H7 (cell line): ENCODE data around the gene CDPF1. TPM values are rescaled to one million over a fixed set of nuclear protein-coding genes. Genes with fewer than 3 reads are reported as not detected.

Experiments used
- DNase-seq: peaks from one replicate; pipeline ENCODE4 v3.0.0; 2012
- H3K27me3 ChIP-seq: 2 replicates; pipeline ENCODE4 v1.6.0; 2011; ENCODE audit warnings: mild to moderate bottlenecking, low read length; ENCODE audit not compliant: control insufficient read depth, insufficient read depth
- H3K36me3 ChIP-seq: replicated peaks from 2 replicates; pipeline ENCODE4 v1.5.1; 2011; ENCODE audit warnings: low read length; ENCODE audit not compliant: control insufficient read depth, insufficient read depth
- H3K4me3 ChIP-seq: 2 replicates; pipeline ENCODE4 v1.5.1; 2011; ENCODE audit warnings: low read depth, mild to moderate bottlenecking, control low read depth, low read length, moderate library complexity; ENCODE audit not compliant: insufficient read depth
- total RNA-seq: library from RNA; depleted of rRNA; stranded (reverse); fragments of >200 nt; shearing (Covaris generic); gene quantifications from 2 replicates; pipeline ENCODE4 v1.2.3, GENCODE V29; 2014; rRNA removed

Gene CDPF1, protein sequence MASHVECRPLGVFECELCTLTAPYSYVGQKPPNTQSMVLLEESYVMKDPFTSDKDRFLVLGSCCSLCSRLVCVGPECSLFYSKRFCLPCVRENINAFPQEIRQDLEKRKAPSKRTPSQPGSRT
- 24.5 and 29.3 TPM in 2 replicates for total RNA-seq

DNA sequence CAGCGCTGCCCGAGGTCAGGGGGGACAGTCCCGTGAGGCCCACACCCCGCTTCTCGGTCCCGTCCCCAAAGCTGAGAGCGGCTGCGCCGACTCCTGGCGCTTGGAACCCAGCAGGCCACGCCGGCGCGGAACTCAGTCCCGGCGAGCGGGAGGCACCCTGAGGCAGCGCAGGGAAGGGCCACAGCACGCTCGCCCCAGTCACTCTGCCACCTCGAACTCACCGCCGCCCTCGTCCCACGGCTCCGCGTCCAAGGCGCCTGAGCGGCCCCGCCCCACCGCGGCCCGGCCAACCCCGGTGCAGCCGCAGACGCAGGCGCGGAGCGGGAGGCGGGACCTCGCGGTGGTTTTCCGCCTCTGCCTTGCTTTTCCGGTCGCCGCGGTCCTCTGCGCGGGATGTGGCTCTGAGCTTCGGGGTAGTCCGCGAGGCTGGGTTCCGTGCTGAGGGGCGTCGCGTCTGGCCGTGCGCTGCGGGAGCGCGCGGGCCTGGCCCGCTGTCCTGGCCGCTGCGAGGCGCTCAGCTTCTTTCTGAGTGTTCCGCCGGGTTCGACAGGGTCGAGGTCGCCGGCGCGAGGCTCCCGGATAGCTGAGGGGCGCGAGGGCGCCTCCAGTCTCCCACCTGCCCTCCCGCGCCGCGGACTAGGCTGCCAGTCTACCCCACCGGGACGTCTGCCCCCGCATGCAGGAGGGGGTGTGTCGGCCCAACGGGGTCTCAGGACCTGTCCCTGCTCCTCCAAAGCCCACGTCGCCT, at the start of gene CDPF1:
CDPF1 (minus strand) TSS at position 259 of the 748 bp plus-strand sequence. CDS start 2,009 bp downstream, outside the sequence.
- no peaks in the 10 kb centered on the region for H3K36me3 ChIP-seq
- H3K27me3 ChIP-seq: peaks cover 5% of the 10 kb centered on the region; the same call in 1 of the 2 replicates
- DNase-seq: peak; percentile 97
- peak within 1 kb of the TSS; percentile 93 for H3K4me3 ChIP-seq

- Histone ChIP-seq H3K27me3 (no peaks in the 10 kb centered on the region), H3K4me3 (no peak overlapping the region), H3K36me3 (peaks cover 19% of the 10 kb centered on the region)
- no peak for DNase-seq
Measured at GRCh38 chr22:46299101-46299500, 49.0 kb upstream of the CDPF1 start.

DNA sequence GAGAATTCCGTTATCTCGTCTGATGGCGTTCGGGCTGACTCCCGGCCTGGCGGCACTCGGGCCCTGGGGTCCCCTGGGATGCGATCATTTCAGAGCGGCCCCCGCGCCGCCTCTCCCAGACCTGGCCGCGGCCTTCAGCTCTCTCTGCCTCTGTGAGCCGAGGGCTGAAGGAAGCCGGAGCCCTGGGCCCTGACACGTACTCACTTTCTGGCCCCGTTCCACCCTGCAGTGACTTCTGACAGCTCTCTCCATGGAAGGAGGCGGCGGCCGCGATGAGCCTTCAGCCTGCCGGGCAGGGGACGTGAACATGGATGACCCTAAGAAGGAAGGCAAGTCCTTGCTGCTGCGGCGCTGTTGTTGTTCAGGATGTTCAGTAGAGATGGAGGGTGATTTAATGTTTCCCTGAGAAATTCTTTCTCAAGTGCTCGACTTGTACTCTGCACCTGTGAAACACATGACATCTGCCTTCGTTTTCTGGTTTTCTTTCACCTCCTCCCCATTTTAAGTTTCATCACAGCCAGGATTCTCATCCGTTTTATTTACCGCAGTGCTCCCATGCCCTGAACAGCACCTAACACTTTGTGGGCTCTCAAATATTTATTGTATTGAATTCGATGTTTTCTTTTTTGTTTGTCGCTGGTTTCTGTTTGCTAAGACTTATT, 47.2 kb upstream of the CDPF1 start:
- peak; percentile 83 for DNase-seq
- Histone ChIP-seq H3K4me3 (peak overlapping the region; percentile 93), H3K36me3 (peaks cover 19% of the 10 kb centered on the region), H3K27me3 (no peaks in the 10 kb centered on the region)

GRCh38 chr22:46296257-46297150, 46.4 kb upstream of the CDPF1 start, which contains the start of gene GTSE1:
TSS of gene GTSE1 (plus strand) at chr22:46296870. CDS start at chr22:46297401, 531 bp downstream.
- peak; percentile 99 for DNase-seq
- Histone ChIP-seq H3K27me3 (no peaks in the 10 kb centered on the region), H3K36me3 (peaks cover 19% of the 10 kb centered on the region), H3K4me3 (peak within 1 kb of the TSS; percentile 93)

GRCh38 chr22:46295277-46295971, 45.3 kb upstream of the CDPF1 start:
- DNase-seq: peak; percentile 64
- H3K4me3 ChIP-seq: peak overlapping the region; percentile 54
- H3K27me3 ChIP-seq: no peaks in the 10 kb centered on the region
- peaks cover 14% of the 10 kb centered on the region for H3K36me3 ChIP-seq

DNA sequence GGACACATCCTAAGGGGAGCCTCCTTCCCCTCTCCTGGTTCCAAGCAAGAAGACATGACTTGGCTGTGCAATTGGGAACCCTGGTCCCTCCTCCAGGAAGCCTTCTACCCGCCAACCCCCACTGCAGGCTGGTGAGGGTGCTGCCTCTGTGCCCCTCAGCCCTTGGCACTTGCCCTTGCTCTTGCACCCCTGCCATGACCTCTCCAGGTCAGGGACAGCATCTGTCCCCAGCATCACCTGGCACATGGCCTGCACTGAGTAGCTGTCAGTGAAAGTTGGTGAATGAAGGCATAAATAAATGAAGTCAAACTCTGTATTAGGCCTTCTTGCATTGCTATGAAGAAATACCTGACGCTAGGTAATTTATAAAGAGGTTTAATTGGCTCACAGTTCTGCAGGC, 44.7 kb upstream of the CDPF1 start:
- Histone ChIP-seq H3K36me3 (peaks cover 10% of the 10 kb centered on the region), H3K27me3 (no peaks in the 10 kb centered on the region), H3K4me3 (no peak overlapping the region)
- DNase-seq: peak; percentile 40

GRCh38 chr22:46293577-46294260, 43.6 kb upstream of the CDPF1 start:
- Histone ChIP-seq H3K4me3 (no peak overlapping the region), H3K36me3 (peaks cover 4% of the 10 kb centered on the region), H3K27me3 (no peaks in the 10 kb centered on the region)
- peak; percentile 48 for DNase-seq

DNA sequence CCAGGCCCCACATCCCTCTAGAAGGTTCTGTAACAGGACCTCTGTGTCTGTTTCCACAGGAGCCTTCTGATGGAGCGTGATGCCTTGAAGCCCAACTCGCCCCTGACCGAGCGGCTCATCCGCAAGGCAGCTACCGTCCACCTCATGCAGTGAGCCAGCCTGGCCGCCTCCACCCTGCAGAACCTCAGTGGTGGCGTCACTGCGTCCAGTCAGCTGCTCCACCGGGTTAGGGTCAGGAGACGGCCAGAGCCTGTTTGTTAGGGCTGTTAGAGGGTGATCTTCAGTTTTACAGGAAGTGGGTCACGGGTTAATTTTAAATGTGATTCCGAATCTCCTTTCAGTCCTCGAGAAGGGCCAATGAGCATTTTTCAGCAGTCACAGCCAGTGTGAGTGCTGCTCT, 42.6 kb upstream of the CDPF1 start:
- H3K27me3 ChIP-seq: no peaks in the 10 kb centered on the region
- H3K4me3 ChIP-seq: no peak overlapping the region
- DNase-seq: peak; percentile 36
- H3K36me3 ChIP-seq: no peaks in the 10 kb centered on the region

GRCh38 chr22:46292173-46292572, 42.1 kb upstream of the CDPF1 start:
- Histone ChIP-seq H3K4me3 (no peak overlapping the region), H3K36me3 (no peaks in the 10 kb centered on the region), H3K27me3 (no peaks in the 10 kb centered on the region)
- DNase-seq: no peak

DNA sequence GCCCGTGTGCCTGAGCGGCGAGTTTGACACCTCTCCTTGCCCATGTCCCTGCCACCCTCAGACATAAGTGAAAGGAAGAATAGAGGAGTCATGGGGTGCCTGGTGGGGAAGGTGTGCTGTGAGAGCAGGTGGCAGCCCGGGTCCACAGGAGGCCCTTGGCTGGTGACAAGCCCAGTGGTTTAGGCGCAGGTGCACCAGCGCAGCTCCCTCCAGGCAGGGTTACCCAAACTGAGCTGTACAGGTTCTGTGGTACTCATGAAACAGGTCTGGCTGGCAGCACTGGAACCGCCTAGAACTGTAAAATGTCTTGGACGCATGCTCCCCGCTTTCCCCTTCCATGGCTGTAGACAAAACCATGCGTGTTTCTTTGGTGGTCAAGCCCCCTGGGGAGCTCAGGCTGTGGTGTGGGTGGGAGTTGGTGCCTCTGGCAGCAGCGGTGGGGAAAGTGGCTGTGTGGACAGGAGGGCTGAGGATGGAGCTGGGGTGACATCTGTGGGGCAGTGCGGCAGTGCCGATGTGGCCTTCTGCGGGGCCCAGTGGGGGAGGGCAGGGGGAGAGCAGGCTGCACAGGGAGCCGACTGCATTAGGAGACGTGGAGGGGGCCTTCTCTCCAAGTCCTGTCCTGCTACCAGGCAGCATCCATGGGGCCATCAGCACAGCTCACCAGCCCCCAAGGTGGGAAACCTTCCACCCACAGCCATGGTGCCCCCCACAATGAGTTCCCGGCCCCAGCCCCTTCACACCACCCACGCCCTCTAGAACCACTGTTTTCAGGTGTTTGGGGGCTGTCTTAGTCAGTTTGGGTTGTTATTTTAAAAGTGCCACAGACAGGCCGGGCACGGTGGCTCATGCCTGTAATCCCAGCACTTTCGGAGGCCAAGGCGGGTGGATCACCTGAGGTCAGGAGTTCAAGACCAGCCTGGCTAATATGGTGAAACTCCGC, 41.0 kb upstream of the CDPF1 start:
- H3K4me3 ChIP-seq: no peak overlapping the region
- DNase-seq: peak; percentile 35
- no peaks in the 10 kb centered on the region for H3K27me3 ChIP-seq
- H3K36me3 ChIP-seq: no peaks in the 10 kb centered on the region; the same call in none of the 2 replicates

- Histone ChIP-seq H3K4me3 (no peak overlapping the region), H3K27me3 (no peaks in the 10 kb centered on the region), H3K36me3 (peaks cover under 1% of the 10 kb centered on the region)
- no peak for DNase-seq
Measured at GRCh38 chr22:46290121-46290842, 40.2 kb upstream of the CDPF1 start.

- H3K36me3 ChIP-seq: peaks cover 3% of the 10 kb centered on the region
- no peak overlapping the region for H3K4me3 ChIP-seq
- no peaks in the 10 kb centered on the region for H3K27me3 ChIP-seq
- DNase-seq: peak; percentile 42
Measured at GRCh38 chr22:46289244-46289891, 39.3 kb upstream of the CDPF1 start.
